ENCODE measurements around the gene BLCAP.

Gene BLCAP

GRCh38 chr20:37567671-37568588 is 40.3 kb upstream of the BLCAP start:
- H3K27ac ChIP-seq: peak overlapping the region; percentile 73
- DNase-seq (ENCODE audit: low read depth, low spot score): peak; percentile 75
- H3K4me3 ChIP-seq: peak overlapping the region; percentile 47
- H3K9ac ChIP-seq (ENCODE audit: insufficient read length): no peak overlapping the region
- H3K36me3 ChIP-seq (ENCODE audit: insufficient read depth, low read length): no peaks in the 10 kb centered on the region
- no peak for TF ChIP-seq EZH2 (IDR thresholded peaks at IDR 0.05)
- 0 out of 2 replicates have a peak, but pooled peaks have one; percentile 16 for TF ChIP-seq POLR2AphosphoS5 (IDR thresholded peaks at IDR 0.05; ENCODE audit: borderline replicate concordance, low read depth, low read length)
- no peak for TF ChIP-seq FOXP2 (optimal IDR thresholded peaks at IDR 0.05; ENCODE audit: control extremely low read depth, extremely low read length, insufficient read depth)
- no peaks in the 10 kb centered on the region for H3K9me3 ChIP-seq (ENCODE audit: low read depth, low read length)

DNA sequence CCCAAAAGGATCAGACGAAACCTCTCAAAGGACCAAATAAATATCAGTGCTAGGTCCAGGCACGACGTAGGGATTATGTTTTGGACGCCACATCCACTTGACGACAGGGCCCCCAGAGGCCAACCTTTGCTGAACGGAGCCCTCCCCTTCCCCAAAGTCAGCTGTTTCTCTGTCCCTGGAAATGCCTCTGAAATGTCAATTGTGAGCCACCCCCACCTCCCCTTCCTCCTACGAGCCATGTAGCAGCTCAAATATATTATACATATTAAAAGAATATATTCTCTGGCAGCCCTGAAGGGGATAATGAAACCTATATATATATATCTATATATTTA is 39.6 kb upstream of the BLCAP start:
- Histone ChIP-seq H3K9ac (ENCODE audit: insufficient read length) (no peak overlapping the region), H3K27ac (peak overlapping the region; percentile 88), H3K36me3 (ENCODE audit: insufficient read depth, low read length) (no peaks in the 10 kb centered on the region), H3K9me3 (ENCODE audit: low read depth, low read length) (no peaks in the 10 kb centered on the region), H3K4me3 (peak overlapping the region; percentile 47)
- no peak for DNase-seq (ENCODE audit: low read depth, low spot score)
- TF ChIP-seq EZH2 (IDR thresholded peaks at IDR 0.05) (no peak), FOXP2 (optimal IDR thresholded peaks at IDR 0.05; ENCODE audit: control extremely low read depth, extremely low read length, insufficient read depth) (no peak), POLR2AphosphoS5 (IDR thresholded peaks at IDR 0.05; ENCODE audit: borderline replicate concordance, low read depth, low read length) (no peak)

- Histone ChIP-seq H3K36me3 (ENCODE audit: insufficient read depth, low read length) (no peaks in the 10 kb centered on the region), H3K27ac (peak overlapping the region; percentile 88), H3K9ac (ENCODE audit: insufficient read length) (no peak overlapping the region), H3K4me3 (peak overlapping the region; percentile 47), H3K9me3 (ENCODE audit: low read depth, low read length) (no peaks in the 10 kb centered on the region)
- no peak for TF ChIP-seq POLR2AphosphoS5 (IDR thresholded peaks at IDR 0.05; ENCODE audit: borderline replicate concordance, low read depth, low read length)
- no peak for DNase-seq (ENCODE audit: low read depth, low spot score)
Measured at GRCh38 chr20:37566590-37567330, 39.1 kb upstream of the BLCAP start.

GRCh38 chr20:37565134-37565811 is 37.6 kb upstream of the BLCAP start:
- no peaks in the 10 kb centered on the region for H3K9me3 ChIP-seq (ENCODE audit: low read depth, low read length)
- DNase-seq (ENCODE audit: low read depth, low spot score): no peak
- TF ChIP-seq POLR2AphosphoS5 (IDR thresholded peaks at IDR 0.05; ENCODE audit: borderline replicate concordance, low read depth, low read length) (no peak), EZH2 (IDR thresholded peaks at IDR 0.05) (no peak), FOXP2 (optimal IDR thresholded peaks at IDR 0.05; ENCODE audit: control extremely low read depth, extremely low read length, insufficient read depth) (no peak)
- H3K36me3 ChIP-seq (ENCODE audit: insufficient read depth, low read length): no peaks in the 10 kb centered on the region
- H3K9ac ChIP-seq (ENCODE audit: insufficient read length): no peak overlapping the region
- no peak overlapping the region for H3K27ac ChIP-seq
- no peak overlapping the region for H3K4me3 ChIP-seq

GRCh38 chr20:37564388-37565133 is 36.9 kb upstream of the BLCAP start:
- DNase-seq (ENCODE audit: low read depth, low spot score): no peak
- Histone ChIP-seq H3K9ac (ENCODE audit: insufficient read length) (no peak overlapping the region), H3K9me3 (ENCODE audit: low read depth, low read length) (no peaks in the 10 kb centered on the region), H3K36me3 (ENCODE audit: insufficient read depth, low read length) (no peaks in the 10 kb centered on the region), H3K4me3 (peak overlapping the region; percentile 18; the same call in 1 of the 2 replicates), H3K27ac (no peak overlapping the region)
- TF ChIP-seq EZH2 (IDR thresholded peaks at IDR 0.05): no peak
- no peak for TF ChIP-seq FOXP2 (optimal IDR thresholded peaks at IDR 0.05; ENCODE audit: control extremely low read depth, extremely low read length, insufficient read depth)
- no peak for TF ChIP-seq POLR2AphosphoS5 (IDR thresholded peaks at IDR 0.05; ENCODE audit: borderline replicate concordance, low read depth, low read length)

GRCh38 chr20:37564016-37564387 is 36.3 kb upstream of the BLCAP start:
- peak overlapping the region; percentile 18; the same call in 1 of the 2 replicates for H3K4me3 ChIP-seq
- DNase-seq (ENCODE audit: low read depth, low spot score): no peak

GRCh38 chr20:37562695-37563480 is 35.2 kb upstream of the BLCAP start:
- TF ChIP-seq EZH2 (IDR thresholded peaks at IDR 0.05) (no peak), FOXP2 (optimal IDR thresholded peaks at IDR 0.05; ENCODE audit: control extremely low read depth, extremely low read length, insufficient read depth) (no peak), POLR2AphosphoS5 (IDR thresholded peaks at IDR 0.05; ENCODE audit: borderline replicate concordance, low read depth, low read length) (no peak)
- DNase-seq (ENCODE audit: low read depth, low spot score): no peak

More at GRCh38 chr20:37564016-37564387, 36.3 kb upstream of the BLCAP start:
- H3K27ac ChIP-seq: no peak overlapping the region
- peak overlapping the region; percentile 3 for H3K9ac ChIP-seq (ENCODE audit: insufficient read length)
- H3K36me3 ChIP-seq (ENCODE audit: insufficient read depth, low read length): no peaks in the 10 kb centered on the region
- TF ChIP-seq FOXP2 (optimal IDR thresholded peaks at IDR 0.05; ENCODE audit: control extremely low read depth, extremely low read length, insufficient read depth) (no peak), EZH2 (IDR thresholded peaks at IDR 0.05) (no peak), POLR2AphosphoS5 (IDR thresholded peaks at IDR 0.05; ENCODE audit: borderline replicate concordance, low read depth, low read length) (no peak)
- H3K9me3 ChIP-seq (ENCODE audit: low read depth, low read length): no peaks in the 10 kb centered on the region

More at GRCh38 chr20:37562695-37563480, 35.2 kb upstream of the BLCAP start:
- H3K27ac ChIP-seq: no peak overlapping the region
- H3K9ac ChIP-seq (ENCODE audit: insufficient read length): no peak overlapping the region
- no peaks in the 10 kb centered on the region for H3K36me3 ChIP-seq (ENCODE audit: insufficient read depth, low read length)
- no peaks in the 10 kb centered on the region for H3K9me3 ChIP-seq (ENCODE audit: low read depth, low read length)
- no peak overlapping the region for H3K4me3 ChIP-seq
